Endothelial cell of umbilical vein (primary cell): ENCODE results near the gene P3H2. TPM values are rescaled to one million over a fixed set of nuclear protein-coding genes. Genes with fewer than 3 reads are reported as not detected.
A peak's percentile ranks its signal among the peaks of the same experiment; 100 is the strongest.

ENCODE experiments used
- BruUV-seq: library from RNA; stranded (reverse); fragments of 400-500 nt; replicated peaks from 2 replicates; lab custom pipeline; 2021; lab: Mats Ljungman, UMichigan
- CTCF ChIA-PET: fragments of 300-600, 350-600 bp; sonication (Branson Sonifier 250); formaldehyde crosslinking; loops from one replicate; lab custom pipeline; 2021; ENCODE audit warnings: antibody characterized with exemption, inconsistent platforms; lab: Charles Lee
- POLR2A ChIA-PET: fragments of 300-600, 350-600 bp; sonication (Branson Sonifier 250); formaldehyde crosslinking; loops from one replicate; lab custom pipeline; 2021; ENCODE audit warnings: antibody characterized with exemption, inconsistent platforms; lab: Charles Lee
- DNase-seq: peaks from one replicate; pipeline ENCODE4 v3.0.0-alpha.2; 2011; ENCODE audit warnings: low read depth, low spot score
- FAIRE-seq: peaks from 2 replicates; lab custom pipeline; 2011; peaks lifted over from hg19 to GRCh38; lab: Jason Lieb, UNC
- H2AFZ ChIP-seq: 2 replicates; pipeline ENCODE4 v1.6.0; 2012; ENCODE audit warnings: low read depth, low read length, control low read depth, inconsistent platforms
- H3K27ac ChIP-seq: 2 replicates; pipeline ENCODE4 v1.5.1; 2011; ENCODE audit warnings: low read depth, mild to moderate bottlenecking, control low read depth, low read length, moderate library complexity; ENCODE audit not compliant: insufficient read depth
- H3K27me3 ChIP-seq, 2 experiments: 2 replicates each; pipeline versions ENCODE4 v1.6.0 to v1.6.1; 2011; ENCODE audit warnings: low read length in 2 of 2, mixed read lengths in 1 of 2; ENCODE audit not compliant: control insufficient read depth in 2 of 2, insufficient read depth in 2 of 2
- H3K36me3 ChIP-seq, 2 experiments: 2 replicates in 1 of 2; 3 replicates in 1 of 2; pipeline ENCODE4 v1.5.1; 2011; ENCODE audit warnings: low read length in 2 of 2, mild to moderate bottlenecking in 1 of 2, moderate library complexity in 1 of 2; ENCODE audit not compliant: control insufficient read depth in 2 of 2, insufficient read depth in 2 of 2; ENCODE audit errors: extremely low read depth in 1 of 2
- H3K4me1 ChIP-seq: 3 replicates; pipeline ENCODE4 v1.5.1; 2011; ENCODE audit warnings: mild to moderate bottlenecking, low read length; ENCODE audit not compliant: control insufficient read depth, insufficient read depth; ENCODE audit errors: extremely low read depth
- H3K4me2 ChIP-seq: 2 replicates; pipeline ENCODE4 v1.6.1; 2011; ENCODE audit warnings: low read length, control low read depth, mixed read lengths; ENCODE audit not compliant: insufficient read depth
- H3K4me3 ChIP-seq, 3 experiments: fragments of 200-600 bp in 1 of 3; sonication (generic), shearing (Covaris generic) in 1 of 3; replicated peaks in 1 of 3; 2 replicates each; pipeline ENCODE4 v1.5.1; 2011 to 2016; ENCODE audit warnings: control low read depth in 3 of 3, low read length in 3 of 3, mild to moderate bottlenecking in 2 of 3, inconsistent platforms in 1 of 3, low read depth in 1 of 3, moderate library complexity in 1 of 3; ENCODE audit not compliant: insufficient read depth in 1 of 3
- H3K79me2 ChIP-seq: 2 replicates; pipeline ENCODE4 v1.6.0; 2012; ENCODE audit warnings: low read length, inconsistent platforms; ENCODE audit not compliant: control insufficient read depth, insufficient read depth
- H3K9ac ChIP-seq: replicated peaks from 2 replicates; pipeline ENCODE3; 2011; ENCODE audit warnings: low read length, control low read depth; ENCODE audit not compliant: insufficient read depth; ENCODE audit errors: extremely low read depth
- H3K9me1 ChIP-seq: replicated peaks from 3 replicates; pipeline ENCODE4 v1.6.0; 2011; ENCODE audit warnings: mild to moderate bottlenecking, low read length; ENCODE audit not compliant: control insufficient read depth, insufficient read depth; ENCODE audit errors: extremely low read depth
- H3K9me3 ChIP-seq: replicated peaks from 2 replicates; pipeline ENCODE4 v1.5.1; 2012; ENCODE audit warnings: low read length, inconsistent platforms; ENCODE audit not compliant: control insufficient read depth, insufficient read depth
- H4K20me1 ChIP-seq: replicated peaks from 2 replicates; pipeline ENCODE3; 2011; ENCODE audit warnings: mild to moderate bottlenecking, low read length; ENCODE audit not compliant: control insufficient read depth, insufficient read depth; ENCODE audit errors: extremely low read depth
- CTCF ChIP-seq, 2 donors: IDR thresholded peaks; 1 replicate in 1 of 2; 2 replicates in 1 of 2; pipeline ENCODE4 v1.5.1; 2011; ENCODE audit warnings: low read length in 2 of 2, mild to moderate bottlenecking in 2 of 2, moderate library complexity in 2 of 2, control low read depth in 1 of 2, inconsistent platforms in 1 of 2, low read depth in 1 of 2; ENCODE audit not compliant: insufficient read depth in 1 of 2; ENCODE audit errors: extremely low read depth in 1 of 2
- EZH2 ChIP-seq: IDR thresholded peaks from 2 replicates; pipeline ENCODE4 v1.6.1; 2012; ENCODE audit warnings: borderline replicate concordance, low read depth, mild to moderate bottlenecking, moderate library complexity, low read length, inconsistent platforms; ENCODE audit not compliant: severe bottlenecking
- FOS ChIP-seq: IDR thresholded peaks from 2 replicates; pipeline ENCODE4 v1.6.1; 2011; ENCODE audit warnings: mild to moderate bottlenecking, low read length, moderate library complexity, borderline replicate concordance; ENCODE audit not compliant: insufficient read depth
- GATA2 ChIP-seq: IDR thresholded peaks from 2 replicates; pipeline ENCODE4 v1.7.0; 2011; ENCODE audit warnings: low read depth, mild to moderate bottlenecking, moderate library complexity, mixed read lengths, low read length; ENCODE audit not compliant: insufficient read length, insufficient read depth
- JUN ChIP-seq: IDR thresholded peaks from 2 replicates; pipeline ENCODE4 v1.6.1; 2011; ENCODE audit warnings: borderline replicate concordance, low read depth; ENCODE audit not compliant: insufficient read length, insufficient read depth
- MYC ChIP-seq: IDR thresholded peaks from one replicate; pipeline ENCODE4 v1.6.1; 2011; ENCODE audit warnings: mild to moderate bottlenecking, low read depth, low read length
- POLR2A ChIP-seq: IDR thresholded peaks from 2 replicates; pipeline ENCODE4 v1.6.1; 2012; ENCODE audit warnings: low read depth, mild to moderate bottlenecking, control low read depth, low read length
- POLR2AphosphoS5 ChIP-seq: IDR thresholded peaks from 2 replicates; pipeline ENCODE4 v1.6.1; 2012; ENCODE audit warnings: low read depth, mild to moderate bottlenecking, control low read depth, low read length, moderate library complexity; ENCODE audit not compliant: insufficient read depth
- dilution Hi-C: fragments of 300-500 bp; cut with MboI; formaldehyde crosslinking; loops from one replicate; pipeline ENCODE4 v1.15.0; 2019; ENCODE audit warnings: low sequenced_read_pairs; ENCODE audit not compliant: extremely low pct_ligation_motif_present
- intact Hi-C: fragments of 100-400 bp; cut with micrococcal nuclease; formaldehyde crosslinking; loops from one replicate; pipeline ENCODE4 v1.10.0; 2022
- polyA plus RNA-seq, 4 experiments: library from polyadenylated mRNA; depleted of rRNA in 3 of 4; stranded (reverse) in 3 of 4; unstranded in 1 of 4; fragments of >200 nt; gene quantifications; 2 replicates each; pipeline versions ENCODE4 v1.2.1 to v1.2.3, GENCODE V29; 2011 to 2012; ENCODE audit warnings: missing spikeins in 1 of 4
- total RNA-seq: library from RNA; stranded (reverse); gene quantifications from 2 replicates; pipeline ENCODE4 v1.2.3, GENCODE V29; 2021
- TF ChIP-seq, protein P1 (sequence below): IDR thresholded peaks from 2 replicates; pipeline ENCODE4 v1.6.1; 2011; ENCODE audit not compliant: insufficient read depth, insufficient read length

Gene P3H2
- total and polyA plus RNA-seq, 2 donors (not counting 3 experiments of a cell fraction or from before 2014, with no cell fraction given) = 6.6 to 6.8 TPM

- Histone ChIP-seq H3K79me2 (no peaks in the 10 kb centered on the region), H3K4me2 (peak overlapping the region; percentile 65), H3K4me1 (peaks cover 9% of the 10 kb centered on the region), H3K36me3 (no peaks in the 10 kb centered on the region), H3K9ac (no peak overlapping the region), H3K27me3 (peaks cover 0 to 2% of the 10 kb centered on the region in 2 experiments), H4K20me1 (no peaks in the 10 kb centered on the region), H3K9me1 (no peaks in the 10 kb centered on the region), H3K9me3 (no peaks in the 10 kb centered on the region), H3K4me3 (peak overlapping the region in 1 of 3 experiments; percentile 62), H3K27ac (no peak overlapping the region), H2AFZ (peak overlapping the region; percentile 62)
- CTCF ChIA-PET = interaction anchor here (0.7 to 3.2 kb wide), 48 partner anchors 9 to 392 kb away, joined by 3 to 37 read pairs (median 5); partner anchors contain the start of gene CLDN1
- BruUV-seq = no TSS peak
- intact Hi-C loops = loop anchor here (2.0 to 5.0 kb wide), 5 partner anchors 28 to 201 kb away; partner anchors contain the start of gene CLDN1
- POLR2A ChIA-PET = interaction anchor here (0.9 to 1.4 kb wide), 3 partner anchors 20 to 96 kb away, joined by 3 to 4 read pairs (median 4); no protein-coding TSS in a partner anchor
- TF ChIP-seq FOS (no peak), POLR2A (no peak), POLR2AphosphoS5 (no peak), GATA2 (no peak)
- TF ChIP-seq, protein P1, sequence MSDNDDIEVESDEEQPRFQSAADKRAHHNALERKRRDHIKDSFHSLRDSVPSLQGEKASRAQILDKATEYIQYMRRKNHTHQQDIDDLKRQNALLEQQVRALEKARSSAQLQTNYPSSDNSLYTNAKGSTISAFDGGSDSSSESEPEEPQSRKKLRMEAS = no peak
- dilution Hi-C loops = no loop called here
- FAIRE-seq (no peak), DNase-seq (no peak)
These were observed 322 bp upstream of the P3H2 start for GRCh38 chr3:190121061-190121377.

DNA sequence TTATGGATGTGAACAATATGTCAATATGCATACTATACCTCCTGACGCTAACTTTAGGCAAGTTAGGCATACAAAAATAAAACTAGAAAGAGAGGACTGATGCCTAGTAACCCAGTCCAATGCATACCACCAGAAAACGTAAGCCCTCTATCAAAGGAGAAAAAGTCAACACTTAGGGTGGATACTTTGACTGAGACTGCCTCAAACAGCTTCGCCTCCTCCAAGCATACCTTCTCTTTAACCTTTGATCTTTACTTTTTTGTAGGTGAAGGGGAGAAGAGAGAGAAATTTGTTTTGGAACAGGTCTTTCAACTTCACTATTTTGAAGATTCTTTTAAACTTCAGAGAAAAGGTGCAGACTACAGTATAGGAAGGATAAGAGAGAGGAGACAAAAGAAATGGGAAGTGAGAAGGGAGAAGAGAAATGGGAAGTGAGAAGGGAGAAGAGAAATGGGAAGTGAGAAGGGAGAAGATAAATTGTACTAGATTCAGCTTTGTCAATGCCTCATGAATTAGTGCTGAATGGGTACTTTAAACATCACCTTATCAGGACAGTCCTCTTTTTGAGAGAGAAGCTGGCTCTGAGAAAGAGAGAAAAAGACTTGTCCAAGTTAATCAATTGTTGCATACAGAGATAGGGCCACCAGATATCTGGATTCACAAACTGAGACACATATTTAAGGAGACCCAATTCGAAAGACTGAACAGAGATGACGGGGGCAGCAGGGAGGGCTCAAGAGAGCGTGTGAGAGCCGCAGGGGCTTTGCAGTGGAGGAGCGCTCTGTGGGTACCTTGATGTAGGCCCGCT is 1.0 kb downstream of the P3H2 start:
- Histone ChIP-seq H3K27ac (no peak overlapping the region), H3K9ac (no peak overlapping the region), H4K20me1 (no peaks in the 10 kb centered on the region), H3K4me2 (peak overlapping the region; percentile 65), H2AFZ (peak overlapping the region; percentile 96), H3K36me3 (no peaks in the 10 kb centered on the region), H3K9me3 (no peaks in the 10 kb centered on the region), H3K9me1 (no peaks in the 10 kb centered on the region), H3K79me2 (no peaks in the 10 kb centered on the region), H3K4me1 (peaks cover 9% of the 10 kb centered on the region), H3K4me3 (peak overlapping the region; percentile 60 to 83 (median 62)), H3K27me3 (peaks cover 0 to 2% of the 10 kb centered on the region in 2 experiments)
- no peak for TF ChIP-seq GATA2
- TF ChIP-seq, protein P1 = no peak
- TF ChIP-seq CTCF (IDR thresholded peaks at IDR 0.05; ENCODE audit: extremely low read depth in 1 of 2, insufficient read depth in 1 of 2, low read depth in 1 of 2, low read length in 2 of 2) = no peak
- no peak for TF ChIP-seq FOS
- no peak for TF ChIP-seq POLR2A
- TF ChIP-seq JUN = no peak
- TF ChIP-seq POLR2AphosphoS5 = no peak
- TF ChIP-seq EZH2 = no peak
- no peak for TF ChIP-seq MYC
- intact Hi-C loops = loop anchor here (1.0 to 5.0 kb wide), 7 partner anchors 27 to 203 kb away; partner anchors contain the start of gene CLDN1
- dilution Hi-C loops = no loop called here
- CTCF ChIA-PET = interaction anchor here (1.3 to 3.2 kb wide), 23 partner anchors 8 to 393 kb away, joined by 3 to 37 read pairs (median 10); partner anchors contain the start of gene CLDN1
- POLR2A ChIA-PET = interaction anchor here (0.5 to 1.4 kb wide), 2 partner anchors 25 to 95 kb away, joined by 4 to 8 read pairs; no protein-coding TSS in a partner anchor
- FAIRE-seq = no peak
- BruUV-seq = TSS peak; percentile 44
- DNase-seq = no peak
